Activated naive CD8-positive, alpha-beta T cell treated with anti-CD3 and anti-CD28 coated beads, Interleukin-2, amount 50 U/mL, for 24 hours (primary cell): ENCODE data around the gene JAK3.
"Not testable (repeated sequence)": the region's sequence is repeated elsewhere in the genome, so short reads cannot be mapped to it uniquely, and the experiment has no call there.

ENCODE experiments used
- ATAC-seq: fragments of 150-1000 bp; cut with Tn5 transposase; one replicate; pipeline ENCODE4 v1.10.0; 2021
- DNase-seq: peaks from one replicate; pipeline ENCODE4 v3.0.0; 2021
- H3K27ac Mint-ChIP-seq: one replicate; pipeline ENCODE4 v1.8.0; 2021; ENCODE audit warnings: mild to moderate bottlenecking, mixed read lengths
- H3K27me3 Mint-ChIP-seq: one replicate; pipeline ENCODE4 v1.8.0; 2021; ENCODE audit warnings: mixed read lengths
- H3K36me3 Mint-ChIP-seq: one replicate; pipeline ENCODE4 v1.8.0; 2021; ENCODE audit warnings: low read depth, mixed read lengths
- H3K4me1 Mint-ChIP-seq: one replicate; pipeline ENCODE4 v1.8.0; 2021; ENCODE audit warnings: mixed read lengths
- H3K4me3 Mint-ChIP-seq: one replicate; pipeline ENCODE4 v1.8.0; 2021; ENCODE audit warnings: mild to moderate bottlenecking, moderate library complexity, mixed read lengths
- H3K9me3 Mint-ChIP-seq: one replicate; pipeline ENCODE4 v1.8.0; 2021; ENCODE audit warnings: mixed read lengths

Gene JAK3

GRCh38 chr19:17790059-17790780 lies 57.6 kb downstream of the JAK3 start:
- Mint-ChIP-seq H3K4me3 (no peak overlapping the region), H3K36me3 (peaks cover 10% of the 10 kb centered on the region), H3K27me3 (peaks cover 11% of the 10 kb centered on the region), H3K9me3 (no peaks in the 10 kb centered on the region), H3K27ac (no peak overlapping the region), H3K4me1 (peaks cover 30% of the 10 kb centered on the region)
- DNase-seq (no peak), ATAC-seq (no peak)

DNA sequence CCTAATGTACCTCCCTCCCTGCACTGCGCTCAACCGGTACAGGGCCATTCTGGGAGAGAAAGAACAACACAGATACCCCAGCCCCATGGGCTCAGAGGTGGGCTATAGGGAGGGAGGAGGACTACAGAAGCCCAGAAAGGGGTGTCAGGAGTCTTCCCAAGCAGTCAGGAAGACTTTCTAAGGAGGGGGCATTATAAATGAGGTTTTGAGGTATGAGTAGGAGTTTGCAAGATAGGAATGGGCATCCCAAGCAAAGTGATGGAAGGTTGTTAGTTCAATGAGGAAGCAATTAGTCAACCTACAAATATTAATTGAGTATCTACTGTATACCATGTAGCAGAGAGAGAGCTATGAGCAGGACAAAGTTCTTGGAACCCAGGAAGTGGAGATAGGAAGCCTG lies 59.1 kb downstream of the JAK3 start:
- H3K27ac Mint-ChIP-seq = peak overlapping the region; percentile 13
- peaks cover 17% of the 10 kb centered on the region for H3K36me3 Mint-ChIP-seq
- H3K4me1 Mint-ChIP-seq = peaks cover 20% of the 10 kb centered on the region
- DNase-seq (no peak), ATAC-seq (no peak)
- H3K4me3 Mint-ChIP-seq = no peak overlapping the region
- H3K9me3 Mint-ChIP-seq = no peaks in the 10 kb centered on the region
- H3K27me3 Mint-ChIP-seq = peaks cover 1% of the 10 kb centered on the region

DNA sequence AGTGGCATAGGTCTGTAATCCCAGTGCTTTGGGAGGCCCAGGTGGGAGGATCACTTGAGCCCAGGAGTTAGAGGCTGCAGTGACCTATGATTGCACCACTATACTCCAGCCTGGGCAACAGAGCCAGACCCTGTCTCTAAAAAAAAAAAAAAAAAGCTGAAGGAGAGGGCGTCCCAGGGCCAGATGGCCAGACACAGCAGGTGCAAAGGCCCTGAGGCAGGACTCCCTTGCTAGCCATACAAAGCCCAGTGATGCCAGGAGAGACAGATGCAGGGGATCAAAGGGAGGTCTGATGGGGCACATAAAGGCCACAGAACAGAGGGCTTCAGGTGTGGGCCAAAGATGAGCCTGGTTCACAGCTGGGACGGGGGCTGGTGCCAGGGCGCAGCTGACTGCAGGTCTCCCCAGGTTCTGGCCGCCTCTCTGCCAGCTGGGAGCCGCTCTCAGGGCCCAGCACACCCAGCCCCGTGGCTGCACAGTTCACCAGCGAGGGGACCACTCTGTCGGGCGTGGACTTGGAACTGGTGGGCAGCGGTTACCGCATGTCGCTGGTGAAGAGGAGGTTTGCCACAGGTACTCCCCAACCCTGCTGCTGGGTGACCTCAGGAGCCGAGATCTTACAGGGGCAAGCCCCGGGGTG lies 60.4 kb downstream of the JAK3 start:
- no peak for ATAC-seq
- no peak for DNase-seq
- Mint-ChIP-seq H3K36me3 (peaks cover 20% of the 10 kb centered on the region), H3K9me3 (no peaks in the 10 kb centered on the region), H3K4me1 (peaks cover 17% of the 10 kb centered on the region), H3K27ac (no peak overlapping the region), H3K4me3 (no peak overlapping the region), H3K27me3 (no peaks in the 10 kb centered on the region)

GRCh38 chr19:17784201-17785008 lies 63.4 kb downstream of the JAK3 start:
- Mint-ChIP-seq H3K4me1 (peaks cover 3% of the 10 kb centered on the region), H3K9me3 (no peaks in the 10 kb centered on the region), H3K36me3 (peaks cover 22% of the 10 kb centered on the region), H3K27ac (no peak overlapping the region), H3K27me3 (no peaks in the 10 kb centered on the region), H3K4me3 (no peak overlapping the region)
- ATAC-seq = peak; percentile 53
- peak; percentile 82 for DNase-seq

DNA sequence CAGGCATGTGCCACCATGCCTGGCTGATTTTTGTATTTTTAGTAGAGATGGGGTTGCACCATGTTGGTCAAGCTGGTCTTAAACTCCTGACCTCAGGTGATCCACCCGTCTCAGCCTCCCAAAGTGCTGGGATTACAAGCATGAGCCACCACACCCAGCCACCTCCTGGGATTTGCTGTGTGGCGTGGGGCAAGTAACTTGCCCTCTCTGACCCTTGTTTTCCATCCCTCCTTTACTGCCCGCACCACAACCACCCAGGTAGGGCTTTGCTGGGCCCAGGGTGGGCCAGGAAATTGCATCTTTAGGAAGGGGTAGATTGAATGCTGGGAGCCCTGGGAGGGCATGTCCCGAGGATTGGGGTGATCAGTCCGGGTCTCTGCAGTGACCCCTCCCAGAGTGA lies 64.1 kb downstream of the JAK3 start:
- not testable (repeated sequence) for ATAC-seq, H3K27ac Mint-ChIP-seq, H3K27me3 Mint-ChIP-seq, H3K4me1 Mint-ChIP-seq, DNase-seq, H3K9me3 Mint-ChIP-seq, H3K4me3 Mint-ChIP-seq
- peaks cover 21% of the 10 kb centered on the region for H3K36me3 Mint-ChIP-seq

DNA sequence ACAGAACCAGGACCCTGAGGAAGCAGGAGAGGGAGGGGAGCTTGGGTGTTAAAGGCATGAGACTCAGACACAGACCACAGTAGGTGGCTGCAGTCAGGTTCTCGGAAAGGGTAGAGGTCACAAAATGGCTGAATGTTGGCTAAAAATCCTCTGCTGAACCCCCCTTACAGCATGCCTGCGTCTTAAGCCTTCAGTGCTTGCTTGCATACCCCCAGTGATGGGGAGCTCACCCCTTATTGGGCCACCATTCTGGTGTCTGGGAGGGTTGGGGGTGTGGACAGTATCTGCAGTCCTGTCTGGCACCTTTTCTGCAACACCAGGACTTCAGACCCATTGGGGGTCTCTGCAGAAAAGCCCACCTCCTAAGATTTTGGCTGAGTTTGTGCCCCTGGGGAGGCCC lies 67.0 kb downstream of the JAK3 start:
- Mint-ChIP-seq H3K27ac (no peak overlapping the region), H3K9me3 (no peaks in the 10 kb centered on the region), H3K27me3 (no peaks in the 10 kb centered on the region), H3K4me1 (peaks cover 23% of the 10 kb centered on the region), H3K4me3 (no peak overlapping the region), H3K36me3 (peaks cover 16% of the 10 kb centered on the region)
- no peak for ATAC-seq
- DNase-seq = no peak

DNA sequence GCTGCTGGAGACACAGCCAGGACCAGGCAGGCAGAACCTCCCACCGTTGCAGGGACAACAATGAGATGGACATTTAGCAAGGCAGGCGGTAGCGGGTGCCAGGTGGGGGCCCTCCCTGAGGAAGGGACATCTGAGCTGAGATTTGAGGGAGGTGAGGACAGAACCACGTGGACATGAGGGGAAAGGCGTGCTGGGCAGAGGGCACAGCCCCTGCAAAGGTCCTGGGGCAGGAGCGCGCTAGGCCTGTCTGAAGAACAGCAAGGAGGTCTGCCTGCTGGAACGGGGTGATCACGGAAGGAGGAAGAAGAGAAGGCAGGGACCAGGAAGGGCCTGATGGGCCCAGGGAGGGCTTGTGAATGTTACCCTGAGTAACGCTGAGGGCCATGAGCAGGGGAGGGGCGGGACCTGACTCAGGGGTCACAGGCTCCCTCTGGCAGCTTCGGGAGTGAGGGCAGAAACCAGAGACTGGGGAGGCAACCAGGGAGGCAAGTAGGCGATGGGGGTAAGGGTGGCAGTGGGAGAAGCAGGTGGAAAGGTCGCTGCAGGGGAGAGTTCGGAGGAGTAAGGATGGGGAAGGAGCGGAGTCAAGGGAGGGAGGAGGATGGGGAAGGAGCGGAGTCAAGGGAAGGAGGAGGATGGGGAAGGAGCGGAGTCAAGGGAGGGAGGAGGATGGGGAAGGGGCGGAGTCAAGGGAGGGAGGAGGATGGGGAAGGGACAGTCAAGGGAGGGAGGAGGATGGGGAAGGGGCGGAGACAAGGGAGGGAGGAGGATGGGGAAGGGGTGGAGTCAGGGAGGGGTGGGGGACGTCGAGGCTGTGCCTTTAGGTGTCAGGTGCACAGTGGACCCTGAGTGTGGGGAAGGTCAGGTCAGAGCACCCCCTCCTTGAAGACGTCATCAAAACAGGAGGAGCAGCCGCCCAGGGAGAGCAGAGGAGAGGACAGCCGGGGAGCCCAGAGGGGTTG lies 68.5 kb downstream of the JAK3 start:
- peak overlapping the region; percentile 55 for H3K27ac Mint-ChIP-seq
- ATAC-seq = no peak
- no peak for DNase-seq
- no peaks in the 10 kb centered on the region for H3K27me3 Mint-ChIP-seq
- peaks cover 27% of the 10 kb centered on the region for H3K4me1 Mint-ChIP-seq
- no peaks in the 10 kb centered on the region for H3K9me3 Mint-ChIP-seq
- H3K36me3 Mint-ChIP-seq = peaks cover 12% of the 10 kb centered on the region
- H3K4me3 Mint-ChIP-seq = no peak overlapping the region

GRCh38 chr19:17778251-17778967 lies 69.4 kb downstream of the JAK3 start:
- no peaks in the 10 kb centered on the region for H3K9me3 Mint-ChIP-seq
- H3K4me3 Mint-ChIP-seq = no peak overlapping the region
- peak overlapping the region; percentile 55 for H3K27ac Mint-ChIP-seq
- peaks cover 13% of the 10 kb centered on the region for H3K36me3 Mint-ChIP-seq
- H3K27me3 Mint-ChIP-seq = no peaks in the 10 kb centered on the region
- DNase-seq (peak; percentile 63), ATAC-seq (peak; percentile 16)
- peaks cover 24% of the 10 kb centered on the region for H3K4me1 Mint-ChIP-seq

DNA sequence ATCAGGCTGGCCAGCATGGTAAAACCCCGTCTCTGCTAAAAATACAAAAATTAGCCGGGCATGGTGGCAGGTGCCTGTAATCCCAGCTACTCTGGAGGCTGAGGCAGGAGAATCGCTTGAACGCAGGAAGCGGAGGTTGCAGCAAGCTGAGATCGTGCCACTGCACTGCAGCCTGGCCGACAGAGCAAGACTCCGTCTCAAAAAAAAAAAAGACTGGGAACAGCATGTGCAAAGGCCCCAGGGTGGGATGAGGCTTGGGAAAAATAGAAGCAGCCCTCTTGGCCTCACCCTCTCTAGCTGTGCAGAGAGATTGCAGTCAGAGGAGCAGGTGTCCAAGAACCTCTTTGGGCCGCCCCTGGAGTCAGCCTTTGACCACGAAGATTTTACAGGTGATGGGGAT lies 69.9 kb downstream of the JAK3 start:
- Mint-ChIP-seq H3K4me1 (peaks cover 24% of the 10 kb centered on the region), H3K36me3 (peaks cover 16% of the 10 kb centered on the region)
- not testable (repeated sequence) for H3K27ac Mint-ChIP-seq, ATAC-seq, H3K9me3 Mint-ChIP-seq, H3K27me3 Mint-ChIP-seq, H3K4me3 Mint-ChIP-seq, DNase-seq

DNA sequence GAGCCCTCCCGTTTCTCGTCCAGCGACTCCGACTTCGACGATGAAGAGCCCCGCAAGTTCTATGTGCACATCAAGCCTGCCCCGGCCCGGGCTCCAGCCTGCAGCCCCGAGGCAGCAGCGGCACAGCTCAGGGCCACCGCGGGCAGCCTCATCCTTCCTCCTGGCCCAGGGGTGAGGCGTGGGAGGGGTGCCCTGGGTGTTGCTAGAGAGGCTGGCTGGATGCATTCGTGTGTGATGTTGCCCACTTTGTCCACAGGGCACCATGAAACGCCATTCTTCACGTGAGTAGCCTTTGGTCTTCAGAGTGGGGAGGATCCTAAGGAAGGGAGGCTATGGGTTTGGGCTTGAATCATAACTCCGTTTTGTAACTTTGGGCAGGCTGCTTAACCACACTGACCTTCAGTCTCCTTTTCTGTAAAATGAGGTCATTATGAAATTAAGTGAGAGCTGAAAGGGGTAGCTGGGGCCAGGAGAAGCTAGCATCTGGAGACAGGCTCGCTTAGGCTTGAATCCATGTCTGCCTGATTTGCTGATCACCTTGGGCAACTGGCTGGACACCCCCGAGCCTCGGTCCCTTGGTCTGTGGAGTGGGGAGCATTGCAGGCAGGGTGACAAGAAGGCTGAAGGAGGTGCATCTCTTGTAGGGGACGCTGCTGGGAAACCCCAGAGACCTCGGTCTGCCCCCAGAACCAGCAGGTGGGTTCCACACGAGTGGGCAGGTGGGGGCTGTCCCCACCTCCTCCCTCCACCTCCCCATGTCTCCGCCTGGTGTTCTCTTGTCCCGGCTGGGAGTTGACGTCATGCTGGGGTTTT lies 71.6 kb downstream of the JAK3 start:
- Mint-ChIP-seq H3K27ac (peak overlapping the region; percentile 80), H3K9me3 (no peaks in the 10 kb centered on the region), H3K4me1 (peaks cover 24% of the 10 kb centered on the region), H3K4me3 (no peak overlapping the region), H3K27me3 (no peaks in the 10 kb centered on the region), H3K36me3 (peaks cover 18% of the 10 kb centered on the region)
- DNase-seq = peak; percentile 47
- peak; percentile 73 for ATAC-seq

DNA sequence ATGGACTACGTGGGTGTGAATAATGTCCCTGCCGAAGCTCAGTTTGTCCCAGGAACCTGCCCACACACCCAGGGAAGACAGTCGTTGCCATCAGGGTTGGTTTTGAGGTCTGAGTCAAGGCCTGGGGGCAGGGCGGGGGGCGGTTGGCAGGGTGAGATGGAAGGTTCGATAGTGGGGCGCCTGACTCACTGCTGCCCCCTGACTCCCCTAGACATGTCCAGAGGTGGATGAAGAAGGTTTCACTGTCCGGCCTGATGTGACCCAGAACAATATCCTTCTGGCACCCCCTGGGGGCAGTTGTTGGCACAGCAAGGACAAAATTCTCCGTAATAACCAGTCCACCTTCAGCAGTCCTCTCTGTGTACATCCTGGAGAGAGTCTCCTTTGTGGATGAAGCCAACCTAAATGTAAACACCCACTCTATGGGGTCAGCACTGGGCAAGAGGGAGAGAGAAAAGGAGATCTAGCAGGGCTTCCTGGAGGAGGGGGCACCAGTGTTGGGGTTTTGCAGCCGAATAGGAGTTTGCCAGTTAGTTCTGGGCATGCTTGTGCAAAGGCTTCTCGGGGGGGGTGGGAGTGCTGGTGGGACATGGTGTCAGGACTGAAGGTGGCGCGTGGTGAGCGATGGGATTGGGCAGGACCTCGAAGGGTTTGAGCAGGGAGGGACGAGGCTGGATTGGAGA lies 72.4 kb downstream of the JAK3 start:
- ATAC-seq (no peak), DNase-seq (peak; percentile 59)
- no peak overlapping the region for H3K4me3 Mint-ChIP-seq
- no peak overlapping the region for H3K27ac Mint-ChIP-seq
- no peaks in the 10 kb centered on the region for H3K27me3 Mint-ChIP-seq
- peaks cover 24% of the 10 kb centered on the region for H3K4me1 Mint-ChIP-seq
- peaks cover 20% of the 10 kb centered on the region for H3K36me3 Mint-ChIP-seq
- no peaks in the 10 kb centered on the region for H3K9me3 Mint-ChIP-seq
